ENCODE results near the gene GRK5.

DNA sequence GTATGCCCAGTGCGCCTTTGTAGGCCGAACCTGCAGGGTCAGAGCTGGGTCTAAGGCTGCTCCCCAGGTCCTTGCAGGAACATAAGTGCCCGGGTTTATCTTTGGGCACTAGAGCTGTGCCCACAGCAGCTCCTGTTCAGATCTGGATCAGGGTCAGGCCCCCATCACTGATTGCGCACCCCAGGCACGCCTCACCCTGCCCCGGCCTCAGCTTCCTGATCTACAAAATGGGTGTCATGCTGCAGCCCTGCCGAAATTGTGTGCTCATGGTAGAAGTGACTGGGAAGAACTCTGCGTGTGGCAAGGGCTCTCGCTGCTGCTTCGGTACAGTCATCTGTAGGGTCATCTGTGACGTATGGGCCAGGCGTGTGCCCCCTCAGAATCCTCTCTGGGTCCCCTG lies 100.7 kb downstream of the GRK5 start:
- TF ChIP-seq ZNF671 (CRISPR knock-in tag; IDR thresholded peaks at IDR 0.05): no peak
- no peak for TF ChIP-seq JAZF1 (CRISPR knock-in tag; IDR thresholded peaks at IDR 0.05)
- TF ChIP-seq, protein P1, sequence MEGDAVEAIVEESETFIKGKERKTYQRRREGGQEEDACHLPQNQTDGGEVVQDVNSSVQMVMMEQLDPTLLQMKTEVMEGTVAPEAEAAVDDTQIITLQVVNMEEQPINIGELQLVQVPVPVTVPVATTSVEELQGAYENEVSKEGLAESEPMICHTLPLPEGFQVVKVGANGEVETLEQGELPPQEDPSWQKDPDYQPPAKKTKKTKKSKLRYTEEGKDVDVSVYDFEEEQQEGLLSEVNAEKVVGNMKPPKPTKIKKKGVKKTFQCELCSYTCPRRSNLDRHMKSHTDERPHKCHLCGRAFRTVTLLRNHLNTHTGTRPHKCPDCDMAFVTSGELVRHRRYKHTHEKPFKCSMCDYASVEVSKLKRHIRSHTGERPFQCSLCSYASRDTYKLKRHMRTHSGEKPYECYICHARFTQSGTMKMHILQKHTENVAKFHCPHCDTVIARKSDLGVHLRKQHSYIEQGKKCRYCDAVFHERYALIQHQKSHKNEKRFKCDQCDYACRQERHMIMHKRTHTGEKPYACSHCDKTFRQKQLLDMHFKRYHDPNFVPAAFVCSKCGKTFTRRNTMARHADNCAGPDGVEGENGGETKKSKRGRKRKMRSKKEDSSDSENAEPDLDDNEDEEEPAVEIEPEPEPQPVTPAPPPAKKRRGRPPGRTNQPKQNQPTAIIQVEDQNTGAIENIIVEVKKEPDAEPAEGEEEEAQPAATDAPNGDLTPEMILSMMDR (IDR thresholded peaks at IDR 0.05): no peak
- TF ChIP-seq GABPB1 (CRISPR knock-in tag; IDR thresholded peaks at IDR 0.05): no peak
- no peak for TF ChIP-seq ZNF138 (CRISPR knock-in tag; conservative IDR thresholded peaks at IDR 0.05)
- TF ChIP-seq IRF2 (CRISPR knock-in tag; IDR thresholded peaks at IDR 0.05; ENCODE audit: borderline replicate concordance, low read depth): no peak
- no peak for TF ChIP-seq NFYB (CRISPR knock-in tag; conservative IDR thresholded peaks at IDR 0.05; ENCODE audit: low read depth)
- no peak for TF ChIP-seq MXD4 (CRISPR knock-in tag; IDR thresholded peaks at IDR 0.05; ENCODE audit: borderline replicate concordance)
